Measurements from ENCODE around the gene HSPH1.

HSPH1 gene

GRCh38 chr13:31119966-31120700 lies 41.6 kb downstream of the HSPH1 start:
- Histone ChIP-seq H3K4me2 (ENCODE audit: low read length) (no peak overlapping the region), H3K9me3 (ENCODE audit: insufficient read depth, low read length) (no peaks in the 10 kb centered on the region), H4K20me1 (ENCODE audit: insufficient read depth, low read length) (no peaks in the 10 kb centered on the region), H3K4me1 (ENCODE audit: low read length) (peaks cover 11% of the 10 kb centered on the region), H3K79me2 (ENCODE audit: low read length) (no peaks in the 10 kb centered on the region), H3K9ac (ENCODE audit: low read length) (no peak overlapping the region), H3K36me3 (replicated peaks; ENCODE audit: low read depth, low read length) (no peaks in the 10 kb centered on the region), H3K4me3 (ENCODE audit: low read length) (no peak overlapping the region), H3K27me3 (ENCODE audit: low read depth, low read length) (peaks cover 60% of the 10 kb centered on the region), H2AFZ (ENCODE audit: low read depth, low read length) (no peak overlapping the region), H3K27ac (ENCODE audit: low read length) (no peak overlapping the region)
- TF ChIP-seq, protein P1, sequence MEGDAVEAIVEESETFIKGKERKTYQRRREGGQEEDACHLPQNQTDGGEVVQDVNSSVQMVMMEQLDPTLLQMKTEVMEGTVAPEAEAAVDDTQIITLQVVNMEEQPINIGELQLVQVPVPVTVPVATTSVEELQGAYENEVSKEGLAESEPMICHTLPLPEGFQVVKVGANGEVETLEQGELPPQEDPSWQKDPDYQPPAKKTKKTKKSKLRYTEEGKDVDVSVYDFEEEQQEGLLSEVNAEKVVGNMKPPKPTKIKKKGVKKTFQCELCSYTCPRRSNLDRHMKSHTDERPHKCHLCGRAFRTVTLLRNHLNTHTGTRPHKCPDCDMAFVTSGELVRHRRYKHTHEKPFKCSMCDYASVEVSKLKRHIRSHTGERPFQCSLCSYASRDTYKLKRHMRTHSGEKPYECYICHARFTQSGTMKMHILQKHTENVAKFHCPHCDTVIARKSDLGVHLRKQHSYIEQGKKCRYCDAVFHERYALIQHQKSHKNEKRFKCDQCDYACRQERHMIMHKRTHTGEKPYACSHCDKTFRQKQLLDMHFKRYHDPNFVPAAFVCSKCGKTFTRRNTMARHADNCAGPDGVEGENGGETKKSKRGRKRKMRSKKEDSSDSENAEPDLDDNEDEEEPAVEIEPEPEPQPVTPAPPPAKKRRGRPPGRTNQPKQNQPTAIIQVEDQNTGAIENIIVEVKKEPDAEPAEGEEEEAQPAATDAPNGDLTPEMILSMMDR (IDR thresholded peaks at IDR 0.05; ENCODE audit: low read depth, low read length): no peak
- no peak for TF ChIP-seq EZH2phosphoT487 (IDR thresholded peaks at IDR 0.05; ENCODE audit: low read depth)

GRCh38 chr13:31119526-31119925 lies 42.2 kb downstream of the HSPH1 start:
- Histone ChIP-seq H3K9ac (ENCODE audit: low read length) (no peak overlapping the region), H4K20me1 (ENCODE audit: insufficient read depth, low read length) (no peaks in the 10 kb centered on the region), H3K79me2 (ENCODE audit: low read length) (no peaks in the 10 kb centered on the region), H2AFZ (ENCODE audit: low read depth, low read length) (no peak overlapping the region), H3K36me3 (replicated peaks; ENCODE audit: low read depth, low read length) (no peaks in the 10 kb centered on the region), H3K4me1 (ENCODE audit: low read length) (peaks cover 11% of the 10 kb centered on the region), H3K4me3 (ENCODE audit: low read length) (no peak overlapping the region), H3K27me3 (ENCODE audit: low read depth, low read length) (peaks cover 59% of the 10 kb centered on the region), H3K9me3 (ENCODE audit: insufficient read depth, low read length) (no peaks in the 10 kb centered on the region), H3K27ac (ENCODE audit: low read length) (no peak overlapping the region), H3K4me2 (ENCODE audit: low read length) (no peak overlapping the region)
- no peak for TF ChIP-seq EZH2phosphoT487 (IDR thresholded peaks at IDR 0.05; ENCODE audit: low read depth)

DNA sequence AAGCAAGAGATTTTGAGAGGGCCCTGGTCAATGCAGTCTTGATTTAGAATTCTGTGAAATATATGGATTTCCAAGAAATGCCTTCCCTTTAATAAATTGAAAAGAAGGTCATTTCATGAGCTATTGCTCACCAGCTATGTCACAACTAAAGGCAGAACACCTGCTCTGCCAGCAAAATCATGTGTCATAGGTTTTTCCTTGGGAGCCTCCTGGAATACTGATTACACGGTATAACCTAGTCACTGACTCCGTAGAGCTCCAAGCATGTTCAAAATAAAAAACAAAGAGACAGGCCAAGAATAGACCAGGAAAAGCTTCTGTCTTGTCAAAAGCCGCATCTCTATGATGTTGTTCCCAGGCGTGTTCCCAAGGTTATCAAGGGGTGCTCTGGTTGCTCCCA lies 45.5 kb downstream of the HSPH1 start:
- peaks cover 4% of the 10 kb centered on the region for H3K4me1 ChIP-seq (ENCODE audit: low read length)
- no peak overlapping the region for H3K9ac ChIP-seq (ENCODE audit: low read length)
- no peak overlapping the region for H3K27ac ChIP-seq (ENCODE audit: low read length)
- no peak overlapping the region for H2AFZ ChIP-seq (ENCODE audit: low read depth, low read length)
- no peaks in the 10 kb centered on the region for H3K36me3 ChIP-seq (replicated peaks; ENCODE audit: low read depth, low read length)
- H3K9me3 ChIP-seq (ENCODE audit: insufficient read depth, low read length): no peaks in the 10 kb centered on the region
- peaks cover 83% of the 10 kb centered on the region for H3K27me3 ChIP-seq (ENCODE audit: low read depth, low read length)
- H4K20me1 ChIP-seq (ENCODE audit: insufficient read depth, low read length): no peaks in the 10 kb centered on the region
- TF ChIP-seq, protein P1 (IDR thresholded peaks at IDR 0.05; ENCODE audit: low read depth, low read length): no peak
- TF ChIP-seq EZH2phosphoT487 (IDR thresholded peaks at IDR 0.05; ENCODE audit: low read depth): no peak; the same call in 1 of the 2 replicates
- no peak overlapping the region for H3K4me3 ChIP-seq (ENCODE audit: low read length)
- no peaks in the 10 kb centered on the region for H3K79me2 ChIP-seq (ENCODE audit: low read length)
- no peak overlapping the region for H3K4me2 ChIP-seq (ENCODE audit: low read length)

- no peaks in the 10 kb centered on the region for H3K4me1 ChIP-seq (ENCODE audit: low read length)
- TF ChIP-seq, protein P1 (IDR thresholded peaks at IDR 0.05; ENCODE audit: low read depth, low read length): no peak
- no peak for TF ChIP-seq EZH2phosphoT487 (IDR thresholded peaks at IDR 0.05; ENCODE audit: low read depth)
- no peak overlapping the region for H3K4me3 ChIP-seq (ENCODE audit: low read length)
- no peaks in the 10 kb centered on the region for H3K9me3 ChIP-seq (ENCODE audit: insufficient read depth, low read length)
- no peak overlapping the region for H3K9ac ChIP-seq (ENCODE audit: low read length)
- H3K79me2 ChIP-seq (ENCODE audit: low read length): no peaks in the 10 kb centered on the region
- H4K20me1 ChIP-seq (ENCODE audit: insufficient read depth, low read length): no peaks in the 10 kb centered on the region
- H3K27ac ChIP-seq (ENCODE audit: low read length): no peak overlapping the region
- H3K36me3 ChIP-seq (replicated peaks; ENCODE audit: low read depth, low read length): no peaks in the 10 kb centered on the region
- no peak overlapping the region for H3K4me2 ChIP-seq (ENCODE audit: low read length)
- peaks cover 83% of the 10 kb centered on the region for H3K27me3 ChIP-seq (ENCODE audit: low read depth, low read length)
- no peak overlapping the region for H2AFZ ChIP-seq (ENCODE audit: low read depth, low read length)
Observed at GRCh38 chr13:31115616-31116015, 46.1 kb downstream of the HSPH1 start.

All from OCI-LY3 (cell line).